HG03060 (cell line): Measurements from ENCODE around the gene SYNE3.

Experiments
- ATAC-seq: cut with Tn5 transposase; IDR thresholded peaks from one replicate; pipeline ENCODE4 v1.9.1; 2021; ENCODE audit warnings: low read depth, moderate number of reproducible peaks; ENCODE audit not compliant: unreplicated experiment

SYNE3 gene

GRCh38 chr14:95478309-95478708 is 38.1 kb downstream of the SYNE3 start:
- ATAC-seq = no peak

DNA sequence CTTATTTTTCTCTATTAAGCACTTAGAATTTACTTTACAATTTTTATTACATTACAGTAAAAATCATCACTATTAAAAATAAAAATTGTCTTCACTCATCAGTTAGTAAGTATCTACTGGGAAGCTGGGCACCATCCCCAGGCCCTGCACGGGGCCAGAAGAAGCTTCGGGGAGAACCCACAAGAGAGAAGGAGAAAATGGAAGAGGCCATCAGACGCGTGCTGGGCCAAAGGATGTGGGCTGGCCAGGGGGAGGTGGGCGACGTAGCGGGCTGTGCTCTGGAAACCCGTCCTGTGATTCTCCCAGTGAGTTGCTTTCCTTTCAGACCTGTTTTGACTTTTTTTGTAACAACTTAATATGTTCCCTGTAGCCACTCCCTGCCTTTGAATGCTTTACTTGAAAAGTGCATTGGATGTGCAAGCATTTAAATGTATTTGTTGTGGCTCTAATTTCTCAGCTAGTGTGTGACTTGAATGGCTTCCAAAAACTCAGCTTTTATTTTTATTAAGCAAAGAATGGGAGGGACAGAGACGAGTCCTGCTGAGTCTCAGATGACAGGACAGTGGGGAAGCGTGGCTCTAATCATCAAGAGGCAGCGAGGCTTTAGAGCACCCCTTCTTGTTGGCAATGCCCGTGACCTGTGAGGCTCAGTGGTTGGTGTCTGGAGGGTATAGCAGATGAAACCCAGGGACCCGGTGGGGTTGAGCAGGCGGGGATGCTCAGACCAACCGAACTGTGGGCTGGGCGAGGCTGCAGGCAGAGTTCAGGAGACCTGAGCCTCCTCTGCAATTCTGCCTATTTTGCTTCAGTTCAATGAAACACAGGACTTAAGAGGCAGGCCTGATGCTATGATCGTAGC is 38.8 kb downstream of the SYNE3 start:
- no peak for ATAC-seq

DNA sequence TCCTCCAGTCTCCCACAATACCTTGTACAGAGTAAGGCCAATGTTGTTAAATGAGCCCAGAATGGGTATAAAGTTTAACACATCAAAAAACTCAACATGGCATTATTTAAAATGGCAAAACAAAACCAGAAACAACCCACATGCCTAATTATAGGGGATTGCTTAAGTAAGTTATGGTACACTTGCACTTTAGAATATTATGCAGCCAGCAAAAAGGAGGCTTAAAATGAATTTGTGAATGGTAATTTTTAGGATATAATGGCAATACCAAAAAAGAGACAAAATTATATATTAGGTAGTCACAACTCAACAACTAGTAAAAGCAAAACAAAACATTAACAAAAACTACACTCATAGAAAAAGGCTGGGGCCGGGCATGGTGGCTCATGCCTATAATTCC is 39.7 kb downstream of the SYNE3 start:
- no peak for ATAC-seq

DNA sequence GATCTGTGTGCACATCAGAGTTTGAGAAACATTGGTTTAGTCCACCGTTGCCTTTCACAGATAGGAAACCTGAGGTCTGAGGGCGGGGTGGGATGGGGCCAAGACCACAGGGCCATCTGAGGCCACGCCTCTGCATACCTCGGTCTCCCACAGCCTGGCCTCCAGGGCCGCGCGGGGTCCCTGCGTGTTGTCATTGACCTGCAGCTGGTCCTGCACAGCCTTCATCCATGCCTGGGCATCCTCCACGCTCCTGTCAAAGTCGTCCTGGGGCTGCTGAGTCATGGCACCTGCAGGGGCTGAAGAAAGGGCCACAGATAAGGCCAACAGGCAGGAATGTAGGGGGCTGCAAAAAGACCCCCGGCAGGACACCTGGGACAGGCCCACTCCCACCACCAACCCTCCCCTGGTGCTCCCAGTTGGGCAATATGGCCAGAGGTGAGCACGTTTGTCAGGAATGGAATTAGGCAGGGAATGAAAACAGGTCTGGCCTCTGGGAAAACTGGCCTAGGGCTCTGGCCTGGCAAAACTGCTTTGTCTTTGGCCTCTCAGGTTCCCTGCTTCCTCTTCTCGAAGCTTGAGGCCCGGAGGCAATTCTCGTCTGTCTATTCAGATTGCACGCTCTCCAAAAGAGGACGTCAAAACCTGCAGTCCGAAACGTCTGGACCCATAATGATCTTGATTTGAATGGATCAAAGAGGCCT is 40.8 kb downstream of the SYNE3 start:
- no peak for ATAC-seq

DNA sequence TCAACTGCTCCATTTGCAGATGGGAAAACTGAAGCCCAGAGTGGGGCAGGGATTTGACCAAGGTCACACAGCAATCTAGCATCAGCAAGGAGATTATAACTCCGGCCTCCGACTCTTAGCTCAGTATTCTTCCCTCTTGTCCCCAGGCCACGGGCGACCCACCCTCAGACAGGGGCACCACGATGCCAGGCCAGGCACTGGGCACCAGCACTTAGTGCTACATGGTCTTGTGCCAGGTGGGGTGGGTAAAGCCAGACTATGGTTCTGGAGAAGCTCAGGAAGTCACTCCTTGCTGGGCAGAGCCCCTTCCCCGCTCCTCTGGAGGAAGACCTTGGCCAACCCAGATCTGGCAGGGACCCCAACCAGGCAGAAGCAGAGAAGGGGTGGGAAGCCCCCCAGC is 41.5 kb downstream of the SYNE3 start:
- no peak for ATAC-seq

- no peak for ATAC-seq
These were observed 42.0 kb downstream of the SYNE3 start for GRCh38 chr14:95474486-95474885.

DNA sequence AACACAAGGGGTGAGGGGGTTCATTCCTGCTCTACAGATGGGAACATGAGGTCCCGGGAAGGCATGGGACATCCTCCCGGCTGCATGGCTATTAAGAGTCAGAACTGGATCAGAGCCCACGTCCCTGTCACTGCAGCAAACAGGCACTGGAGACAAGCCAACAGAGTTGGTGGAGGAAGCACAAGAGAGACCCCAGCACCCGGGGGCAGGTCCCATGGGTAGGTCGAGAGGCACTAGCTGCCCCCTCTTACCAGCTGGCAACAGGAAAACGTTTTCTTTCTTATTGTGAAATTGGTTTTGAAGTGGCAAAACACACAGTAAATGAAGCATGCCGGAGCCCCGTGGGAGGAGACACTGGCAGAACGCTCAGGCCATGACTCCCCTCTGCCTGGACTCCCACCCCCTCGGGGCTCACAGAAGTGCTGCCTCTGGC is 43.6 kb downstream of the SYNE3 start:
- no peak for ATAC-seq

GRCh38 chr14:95471476-95471875 is 45.0 kb downstream of the SYNE3 start:
- ATAC-seq = no peak

DNA sequence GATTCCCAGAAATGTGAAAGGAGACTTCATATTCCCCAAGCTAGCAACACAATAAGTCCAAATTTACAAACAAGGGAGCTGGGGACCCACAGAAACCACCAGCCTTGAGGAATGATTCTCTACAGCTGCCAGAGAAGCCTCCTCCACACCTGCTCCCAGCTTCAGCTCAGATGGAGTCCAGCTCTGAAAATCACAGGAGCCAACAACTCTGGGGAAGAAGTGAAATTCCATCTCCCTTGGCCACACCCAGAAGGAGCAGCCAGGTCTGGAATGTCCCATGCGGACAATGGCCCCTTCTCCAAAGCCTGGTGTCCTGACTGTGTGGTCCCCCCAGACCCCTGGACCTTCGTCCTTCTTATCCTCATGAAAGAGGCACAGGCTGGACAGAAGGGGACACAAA is 45.4 kb downstream of the SYNE3 start:
- no peak for ATAC-seq

DNA sequence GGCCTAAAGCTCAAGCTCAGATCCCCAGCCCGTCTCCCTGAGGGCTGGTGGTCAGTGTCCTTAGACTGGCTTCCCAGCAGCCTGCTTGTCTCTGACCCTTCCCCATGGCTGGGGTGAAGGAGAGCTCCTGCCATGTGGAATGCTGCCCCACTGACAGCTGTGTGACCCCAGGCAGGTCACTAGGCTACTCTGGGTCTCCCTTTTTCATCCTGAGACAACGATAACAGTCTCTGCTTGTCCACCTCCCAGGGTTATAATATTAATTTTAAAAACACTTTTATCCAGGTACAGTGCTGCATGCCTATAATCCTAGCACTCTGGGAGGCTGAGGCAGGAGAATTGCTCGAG is 47.3 kb downstream of the SYNE3 start:
- ATAC-seq = no peak

DNA sequence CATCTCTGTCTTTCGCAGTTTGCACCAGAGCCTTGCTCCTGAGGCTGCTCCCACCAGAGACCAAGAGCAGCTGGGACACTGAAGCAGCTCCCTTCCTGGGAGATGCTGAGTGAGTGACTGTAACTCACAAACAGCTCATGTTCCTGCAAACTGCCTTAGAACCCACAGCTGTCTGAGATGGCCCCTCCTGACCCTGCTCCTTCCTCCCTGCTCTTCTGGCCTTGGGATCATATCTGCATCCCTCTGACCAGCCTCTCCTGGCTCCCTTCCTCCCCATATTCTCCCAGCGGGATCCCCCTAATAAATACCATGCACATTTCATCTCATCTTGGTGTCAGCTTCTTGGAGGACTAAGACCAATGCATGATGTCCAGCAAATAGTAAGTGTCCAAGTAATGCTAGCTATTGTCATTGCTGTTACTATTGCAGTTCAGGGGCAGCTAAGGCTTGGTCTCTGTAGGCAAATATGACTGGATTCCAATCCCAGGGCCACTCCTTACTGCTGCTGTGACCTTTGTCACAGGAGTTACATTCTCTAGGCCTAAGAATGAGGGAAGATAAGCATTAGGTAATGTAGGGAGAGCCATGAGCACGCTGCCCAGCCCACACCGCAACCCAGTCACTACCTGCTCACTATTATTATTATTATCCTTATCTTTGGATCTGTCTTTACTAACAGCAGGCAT is 47.9 kb downstream of the SYNE3 start:
- no peak for ATAC-seq

DNA sequence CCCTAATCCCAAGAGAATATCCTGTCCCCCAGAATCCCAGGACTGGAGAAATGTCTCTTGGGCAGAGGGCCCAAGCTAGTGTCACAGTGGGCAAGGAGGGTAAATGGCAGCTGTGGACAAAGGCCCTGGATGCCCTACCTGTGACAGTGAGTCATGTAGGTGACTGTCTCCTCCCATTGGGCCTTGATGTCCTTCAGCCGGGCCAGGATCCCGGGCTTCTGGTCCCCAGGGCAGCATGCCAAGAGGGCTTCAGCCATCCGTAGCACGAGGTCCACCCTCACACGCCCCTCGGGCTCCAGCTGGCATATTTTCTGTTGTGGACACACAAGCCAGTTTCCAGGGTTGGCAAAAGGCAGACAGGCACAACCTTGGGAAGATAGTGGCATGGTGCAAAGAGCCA is 48.8 kb downstream of the SYNE3 start:
- ATAC-seq = no peak

DNA sequence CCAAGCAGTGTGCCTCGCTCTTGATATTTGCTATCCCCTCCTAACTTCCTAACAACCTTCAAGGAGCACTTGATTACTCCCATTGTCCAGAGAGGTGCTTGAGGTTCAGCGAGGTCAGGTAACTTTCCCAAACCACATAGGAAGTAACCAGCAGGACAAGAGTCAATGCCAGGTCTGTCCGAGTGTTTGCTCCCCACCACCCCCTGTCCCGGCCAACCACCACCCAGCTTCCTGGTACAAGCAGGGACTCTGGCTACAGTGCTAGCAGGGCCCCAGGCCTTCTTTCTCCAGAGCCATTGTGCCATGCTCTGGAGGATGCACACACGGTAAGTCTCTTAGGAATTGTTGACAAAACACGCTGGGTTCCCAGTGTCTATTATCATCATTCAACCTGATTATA is 49.2 kb downstream of the SYNE3 start:
- no peak for ATAC-seq
